ENCODE results near the gene CAMK2G.

Gene CAMK2G

GRCh38 chr10:73779539-73780197, 94.7 kb downstream of the CAMK2G start:
- DNase-seq (ENCODE audit: low read depth) = no peak
- TF ChIP-seq CTCF (IDR thresholded peaks at IDR 0.05; ENCODE audit: insufficient read depth, low read depth, low read length, missing control alignments) = no peak
- no peak overlapping the region for H3K4me3 ChIP-seq (ENCODE audit: low read depth, low read length)

GRCh38 chr10:73779018-73779417, 95.3 kb downstream of the CAMK2G start:
- no peak for DNase-seq (ENCODE audit: low read depth)
- no peak overlapping the region for H3K4me3 ChIP-seq (ENCODE audit: low read depth, low read length)
- TF ChIP-seq CTCF (IDR thresholded peaks at IDR 0.05; ENCODE audit: insufficient read depth, low read depth, low read length, missing control alignments) = no peak

GRCh38 chr10:73774637-73775036, 99.7 kb downstream of the CAMK2G start:
- TF ChIP-seq CTCF (IDR thresholded peaks at IDR 0.05; ENCODE audit: insufficient read depth, low read depth, low read length, missing control alignments) = no peak
- peak; percentile 40 for DNase-seq (ENCODE audit: low read depth)
- H3K4me3 ChIP-seq (ENCODE audit: low read depth, low read length) = peak overlapping the region; percentile 72

- TF ChIP-seq CTCF (IDR thresholded peaks at IDR 0.05; ENCODE audit: insufficient read depth, low read depth, low read length, missing control alignments) = no peak
- H3K4me3 ChIP-seq (ENCODE audit: low read depth, low read length) = peak overlapping the region; percentile 72
- DNase-seq (ENCODE audit: low read depth) = no peak
Observed at GRCh38 chr10:73773152-73773879, 101.0 kb downstream of the CAMK2G start.

GRCh38 chr10:73772281-73773151, 101.8 kb downstream of the CAMK2G start:
- TF ChIP-seq CTCF (IDR thresholded peaks at IDR 0.05; ENCODE audit: insufficient read depth, low read depth, low read length, missing control alignments) = no peak
- H3K4me3 ChIP-seq (ENCODE audit: low read depth, low read length) = peak overlapping the region; percentile 72
- DNase-seq (ENCODE audit: low read depth) = peak; percentile 89

- TF ChIP-seq CTCF (IDR thresholded peaks at IDR 0.05; ENCODE audit: insufficient read depth, low read depth, low read length, missing control alignments) = no peak
- DNase-seq (ENCODE audit: low read depth) = peak; percentile 86
- peak overlapping the region; percentile 72 for H3K4me3 ChIP-seq (ENCODE audit: low read depth, low read length)
Observed at GRCh38 chr10:73771722-73772280, 102.6 kb downstream of the CAMK2G start.

Data from GM12865 (cell line).